Left cardiac atrium (tissue), 4 donors: ENCODE results near the gene ZNF786. TPM values are rescaled to one million over a fixed set of nuclear protein-coding genes. Genes with fewer than 3 reads are reported as not detected.
"Not testable (repeated sequence)": the region's sequence is repeated elsewhere in the genome, so short reads cannot be mapped to it uniquely, and the experiment has no call there.

ENCODE experiments used
- ATAC-seq, 2 donors: fragments of 200-7000 bp; cut with Tn5 transposase; one replicate each; pipeline ENCODE4 v1.9.1; 2020; ENCODE audit warnings: mild to moderate bottlenecking in 2 of 2, moderate library complexity in 2 of 2
- DNase-seq: peaks from one replicate; pipeline ENCODE4 v3.0.0-alpha.2; 2020
- intact Hi-C, 2 donors: fragments of 100-400 bp; cut with DNase I; formaldehyde crosslinking; loops; one replicate each; pipeline versions ENCODE4 v1.14.1 to v1.15.1; 2022 to 2023
- total RNA-seq, 2 donors: library from RNA; stranded (reverse); fragmentation: NEBNext Ultra II Directional; extraction: Animal tissue kit (Norgen Biotek cat#: 25700); gene quantifications; one replicate each; pipeline ENCODE4 v1.2.1, GENCODE V29; 2021
- donor health status: DM: no; HTN: yes; CAD: no.
- donor health status: DM: no; HTN: yes; CAD: no; lungs with severe emphysema.
- donor health status: DM: yes; HTN: yes; CAD: no.
- donor health status: Dilated cardiomyopathy.

Gene ZNF786
- total RNA-seq, 2 donors from 2014 or later, result 2.9 to 3.0 TPM

GRCh38 chr7:149043936-149044335 is 46.6 kb downstream of the ZNF786 start:
- no peak for ATAC-seq
- no peak for DNase-seq
- intact Hi-C loops, result no loop called here

- ATAC-seq (no peak), DNase-seq (no peak)
- intact Hi-C loops, result no loop called here
Observed at GRCh38 chr7:149041350-149041749, 49.2 kb downstream of the ZNF786 start.

DNA sequence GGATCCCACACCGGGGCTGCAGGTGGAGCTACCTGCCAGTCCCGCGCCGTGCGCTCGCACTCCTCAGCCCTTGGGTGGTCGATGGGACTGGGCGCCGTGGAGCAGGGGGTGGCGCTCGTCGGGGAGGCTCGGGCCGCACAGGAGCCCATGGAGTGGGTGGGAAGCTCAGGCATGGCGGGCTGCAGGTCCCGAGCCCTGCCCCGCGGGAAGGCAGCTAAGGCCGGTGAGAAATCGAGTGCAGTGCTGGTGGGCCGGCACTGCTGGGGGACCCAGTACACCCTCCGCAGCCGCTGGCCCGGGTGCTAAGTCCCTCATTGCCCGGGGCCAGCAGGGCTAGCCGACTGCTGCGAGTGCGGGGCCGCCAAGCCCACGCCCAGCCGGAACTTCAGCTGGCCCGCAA is 51.9 kb downstream of the ZNF786 start:
- DNase-seq, intact Hi-C loops, ATAC-seq: not testable (repeated sequence)

GRCh38 chr7:149036676-149037075 is 53.8 kb downstream of the ZNF786 start:
- intact Hi-C loops, result no loop called here
- DNase-seq, result no peak
- ATAC-seq, result no peak

- DNase-seq, result no peak
- intact Hi-C loops, result no loop called here
- no peak for ATAC-seq
Observed at GRCh38 chr7:149031353-149031910, 59.1 kb downstream of the ZNF786 start.

DNA sequence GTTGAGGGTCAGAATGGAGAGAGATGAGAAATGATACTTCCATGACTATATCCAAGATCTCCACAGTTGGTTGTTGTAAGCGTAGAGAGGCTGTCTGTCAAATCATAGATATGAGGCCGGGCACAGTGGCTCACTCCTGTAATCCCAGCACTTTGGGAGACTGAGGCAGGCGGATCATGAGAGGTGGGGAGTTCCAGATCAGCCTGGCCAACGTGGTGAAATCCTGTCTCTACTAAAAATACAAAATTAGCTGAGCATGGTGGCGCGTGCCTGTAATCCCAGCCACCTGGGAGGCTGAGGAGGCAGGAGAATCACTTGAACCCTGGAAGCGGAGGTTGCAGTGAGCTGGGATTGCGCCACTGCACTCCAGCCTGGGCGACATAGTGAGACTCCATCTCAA is 60.1 kb downstream of the ZNF786 start:
- DNase-seq, intact Hi-C loops, ATAC-seq: not testable (repeated sequence)

DNA sequence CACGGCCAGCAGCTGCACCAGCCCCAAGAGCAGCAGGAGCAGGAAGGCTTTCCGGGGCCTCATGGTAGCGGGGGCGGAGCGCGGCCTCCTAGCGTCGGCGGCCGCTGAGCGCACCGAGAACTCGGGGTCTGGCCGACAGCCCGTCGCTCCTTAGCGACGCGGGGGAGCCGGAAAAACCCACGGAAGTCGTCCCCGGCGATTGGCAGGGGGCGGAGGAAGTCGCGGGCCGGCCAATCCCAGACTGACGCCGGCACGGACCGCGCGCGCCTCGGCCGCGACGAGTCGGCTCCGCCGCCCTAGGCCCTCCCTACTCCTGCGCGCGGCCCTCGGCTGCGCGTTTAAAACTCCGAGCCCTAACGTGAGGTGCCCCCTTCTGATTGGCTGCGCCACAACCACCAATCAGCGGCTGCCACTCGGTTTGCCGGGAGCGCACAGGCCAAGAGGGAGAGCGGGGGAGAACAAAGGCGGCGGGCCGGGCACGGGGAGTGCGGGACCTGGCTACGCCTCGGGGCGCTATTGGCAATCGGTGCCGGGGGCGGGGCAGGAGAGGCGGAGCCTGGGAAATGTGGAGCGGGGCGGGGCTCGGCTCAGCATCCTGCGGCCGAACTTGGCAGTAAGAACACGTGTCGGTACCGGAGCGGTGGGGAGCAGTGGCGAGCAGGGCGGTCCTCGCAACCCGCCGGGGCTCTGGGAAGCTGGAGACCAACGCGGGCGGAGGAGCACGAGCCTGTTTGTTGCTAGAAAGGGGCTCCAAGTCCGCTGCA is 62.0 kb downstream of the ZNF786 start, which contains the start of gene PDIA4:
PDIA4 (minus strand) TSS at position 160 of the 764 bp plus-strand sequence; CDS start at position 63, 97 bp downstream.
- ATAC-seq, result peak; percentile 96 to 98
- intact Hi-C loops, result loop anchor here in 1 of 2 donors (5.0 kb wide), 1 partner anchor 39 kb away; no protein-coding TSS in a partner anchor
- peak; percentile 99 for DNase-seq

DNA sequence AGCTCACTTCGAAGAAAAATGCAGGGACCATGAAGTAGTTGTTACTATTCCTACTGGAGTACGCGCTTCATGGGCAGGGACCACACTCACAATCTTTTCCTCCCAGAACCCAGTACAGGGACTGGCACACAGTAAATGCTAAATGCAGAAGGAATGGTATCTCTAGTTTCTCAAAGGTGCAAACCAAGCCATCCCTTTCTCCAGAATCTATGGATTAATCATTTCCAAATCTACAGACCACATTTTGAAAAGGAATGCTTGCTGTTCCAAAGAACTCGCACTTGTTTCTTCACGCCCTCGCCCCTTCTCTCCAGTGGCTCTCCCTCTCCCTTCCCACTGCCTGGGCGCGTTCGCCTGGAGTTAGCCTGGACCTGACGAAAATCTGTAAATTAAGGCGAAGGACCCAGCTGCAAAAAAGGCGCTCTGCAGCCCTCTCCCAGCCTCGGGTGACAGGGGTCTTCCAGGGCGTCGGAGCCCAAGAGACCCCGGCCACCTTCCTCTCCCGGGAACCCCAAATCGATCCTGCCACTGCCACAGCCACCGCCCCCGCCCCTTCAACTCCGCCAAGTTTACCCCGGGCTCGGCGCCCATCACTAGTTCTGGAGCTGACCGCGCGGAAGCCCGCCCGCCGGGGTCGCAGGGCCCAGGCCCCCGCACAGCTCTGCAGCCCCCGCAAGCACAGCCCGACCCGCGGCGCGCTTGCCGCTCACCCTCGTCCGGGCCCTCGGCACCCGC is 62.7 kb downstream of the ZNF786 start:
- intact Hi-C loops, result loop anchor here in 1 of 2 donors (5.0 kb wide), 1 partner anchor 40 kb away; no protein-coding TSS in a partner anchor
- ATAC-seq (peak in 1 of 2 donors; percentile 3), DNase-seq (no peak)

- ATAC-seq, result no peak
- intact Hi-C loops, result loop anchor here in 1 of 2 donors (5.0 kb wide), 1 partner anchor 40 kb away; no protein-coding TSS in a partner anchor
- no peak for DNase-seq
Observed at GRCh38 chr7:149027055-149027454, 63.5 kb downstream of the ZNF786 start.

GRCh38 chr7:149023662-149024061 is 66.9 kb downstream of the ZNF786 start:
- intact Hi-C loops, result no loop called here
- DNase-seq, result no peak
- ATAC-seq, result no peak

DNA sequence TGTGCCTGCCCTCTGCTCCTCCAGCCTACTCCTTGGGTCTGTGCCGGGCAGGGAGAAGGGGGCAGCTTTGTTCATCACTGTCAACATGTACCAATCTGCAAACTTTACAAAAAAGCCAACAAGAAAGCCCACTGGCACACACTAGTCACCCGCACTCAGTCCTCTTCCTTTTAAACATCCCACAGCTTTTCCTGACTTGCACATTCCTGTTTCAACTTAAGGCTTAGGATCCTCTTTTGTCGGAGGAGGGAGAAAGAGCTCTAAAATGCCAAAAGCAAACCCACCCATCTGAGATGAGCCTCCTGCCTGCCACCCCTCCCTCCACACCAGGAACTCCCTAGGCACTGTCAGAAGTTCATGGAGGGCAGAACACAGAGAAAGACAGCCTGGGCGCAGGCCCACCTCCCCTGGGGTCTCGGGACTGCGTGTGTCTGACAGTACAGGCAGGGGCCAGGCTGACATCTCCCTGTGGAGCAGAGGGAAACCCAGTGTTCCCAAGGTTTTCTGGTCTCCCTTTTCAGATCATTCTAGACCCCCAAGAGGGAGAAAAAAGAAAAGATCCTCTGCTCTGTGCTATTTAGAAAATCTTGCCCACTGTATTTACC is 67.7 kb downstream of the ZNF786 start:
- intact Hi-C loops, result no loop called here
- no peak for DNase-seq
- no peak for ATAC-seq

- intact Hi-C loops, result no loop called here
- ATAC-seq (no peak), DNase-seq (no peak)
Observed at GRCh38 chr7:149021725-149022062, 68.8 kb downstream of the ZNF786 start.

DNA sequence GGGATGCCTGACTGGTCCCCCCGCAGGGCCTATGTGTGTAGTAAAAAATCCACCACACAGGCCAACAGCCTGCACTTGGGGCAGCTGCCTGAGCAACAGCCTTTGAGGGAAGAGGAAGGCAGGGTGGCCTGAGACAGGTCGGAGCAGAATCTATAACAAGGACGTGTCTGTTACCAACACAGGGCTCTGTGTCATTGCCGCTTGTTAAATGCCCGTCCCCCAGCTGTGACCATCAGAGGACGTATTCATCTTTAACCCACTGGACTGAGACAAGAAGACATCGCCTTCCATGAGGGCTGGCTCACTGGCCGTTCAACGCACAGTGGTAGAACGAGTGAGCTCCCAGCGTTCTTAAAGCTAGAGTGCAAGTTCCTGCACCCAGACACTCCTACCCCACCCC is 70.0 kb downstream of the ZNF786 start:
- intact Hi-C loops, result no loop called here
- no peak for DNase-seq
- no peak for ATAC-seq

Other genes starting within 250 kb of the ZNF786 start
- 1 to 10 TPM; 1.9 to 2.3 TPM for gene EZH2, start 206.4 kb downstream of the ZNF786 start, total RNA-seq
- gene PDIA4, start 62.2 kb downstream of the ZNF786 start, total RNA-seq, result 10 to 100 TPM; 56.2 to 95.3 TPM
- 1 to 10 TPM in 1 of 2 donors, under 1 TPM in 1; 0.79 to 1.0 TPM for gene ZNF425, start 35.6 kb upstream of the ZNF786 start, total RNA-seq
- gene ZNF398, start 56.7 kb upstream of the ZNF786 start, total RNA-seq, result 10 to 100 TPM in 1 of 2 donors, 1 to 10 TPM in 1; 7.3 to 10.7 TPM
- gene ZNF282, start 104.8 kb upstream of the ZNF786 start, total RNA-seq, result 10 to 100 TPM; 11.5 to 13.3 TPM
- gene ZNF212, start 148.9 kb upstream of the ZNF786 start, total RNA-seq, result 1 to 10 TPM; 4.9 to 6.0 TPM
- 1 to 10 TPM; 5.8 to 8.6 TPM for gene ZNF783, start 171.5 kb upstream of the ZNF786 start, total RNA-seq